ENCODE data around the gene NBEA. TPM values are rescaled to one million over a fixed set of nuclear protein-coding genes. Genes with fewer than 3 reads are reported as not detected.

NBEA gene
- total RNA-seq, 1 donor from 2014 or later, result 10.8 TPM

DNA sequence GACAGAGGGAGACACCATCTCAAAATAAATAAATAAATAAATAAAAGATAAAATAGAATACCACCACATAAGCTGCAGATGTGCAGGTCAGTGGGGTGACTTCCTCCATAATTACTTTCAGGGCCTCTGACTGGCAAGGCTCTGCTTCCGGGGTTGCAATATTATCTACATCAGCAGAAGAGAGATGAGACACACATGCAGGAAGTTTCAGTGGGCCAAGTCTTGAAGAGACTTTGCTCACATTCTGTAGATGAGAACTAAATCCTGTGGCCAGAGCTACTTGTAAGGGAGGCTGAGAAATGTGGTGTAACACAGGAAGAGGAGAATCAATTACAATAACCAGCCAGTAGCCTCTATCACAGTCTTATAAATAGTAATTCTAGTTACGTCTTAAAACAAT, 624.3 kb downstream of the NBEA start:
- H3K4me3 Mint-ChIP-seq, result no peak overlapping the region
- H3K27me3 Mint-ChIP-seq (ENCODE audit: low read depth), result no peaks in the 10 kb centered on the region
- no peak overlapping the region for H3K27ac Mint-ChIP-seq (ENCODE audit: unreplicated experiment)

DNA sequence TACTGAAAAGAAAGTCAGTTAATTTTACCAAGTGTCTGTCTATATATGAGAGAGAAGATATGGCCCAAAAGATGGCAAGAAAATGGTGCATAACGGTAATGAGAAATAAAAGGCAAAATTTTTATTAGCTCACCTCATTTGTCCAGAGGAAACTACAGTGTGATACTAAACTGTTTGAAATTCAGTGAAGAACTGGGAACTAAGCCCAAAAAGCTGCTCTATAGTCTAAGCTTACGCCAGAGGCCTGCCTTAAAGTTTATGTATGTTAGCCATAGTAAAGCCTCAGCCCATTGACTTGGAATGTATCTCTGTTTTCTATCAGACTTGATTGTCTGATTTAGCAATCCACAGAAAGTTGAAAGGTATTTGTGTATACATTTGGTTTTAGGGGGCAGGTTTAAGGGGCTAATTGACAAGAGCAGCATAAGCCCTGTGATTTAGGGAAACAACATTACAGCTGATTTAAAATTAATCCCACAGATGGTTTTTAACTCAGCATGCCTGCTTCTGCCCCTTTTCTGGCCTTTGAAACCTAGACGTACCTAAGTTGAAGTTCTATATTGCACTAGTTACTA, 625.4 kb downstream of the NBEA start:
- Mint-ChIP-seq H3K9me3 (no peaks in the 10 kb centered on the region), H3K27me3 (ENCODE audit: low read depth) (no peaks in the 10 kb centered on the region), H3K36me3 (ENCODE audit: low read depth) (no peaks in the 10 kb centered on the region), H3K27ac (ENCODE audit: unreplicated experiment) (no peak overlapping the region), H3K4me3 (no peak overlapping the region), H3K4me1 (peaks cover 6% of the 10 kb centered on the region)
- DNase-seq (ENCODE audit: low read depth, low spot score), result no peak
- TF ChIP-seq, protein P1, sequence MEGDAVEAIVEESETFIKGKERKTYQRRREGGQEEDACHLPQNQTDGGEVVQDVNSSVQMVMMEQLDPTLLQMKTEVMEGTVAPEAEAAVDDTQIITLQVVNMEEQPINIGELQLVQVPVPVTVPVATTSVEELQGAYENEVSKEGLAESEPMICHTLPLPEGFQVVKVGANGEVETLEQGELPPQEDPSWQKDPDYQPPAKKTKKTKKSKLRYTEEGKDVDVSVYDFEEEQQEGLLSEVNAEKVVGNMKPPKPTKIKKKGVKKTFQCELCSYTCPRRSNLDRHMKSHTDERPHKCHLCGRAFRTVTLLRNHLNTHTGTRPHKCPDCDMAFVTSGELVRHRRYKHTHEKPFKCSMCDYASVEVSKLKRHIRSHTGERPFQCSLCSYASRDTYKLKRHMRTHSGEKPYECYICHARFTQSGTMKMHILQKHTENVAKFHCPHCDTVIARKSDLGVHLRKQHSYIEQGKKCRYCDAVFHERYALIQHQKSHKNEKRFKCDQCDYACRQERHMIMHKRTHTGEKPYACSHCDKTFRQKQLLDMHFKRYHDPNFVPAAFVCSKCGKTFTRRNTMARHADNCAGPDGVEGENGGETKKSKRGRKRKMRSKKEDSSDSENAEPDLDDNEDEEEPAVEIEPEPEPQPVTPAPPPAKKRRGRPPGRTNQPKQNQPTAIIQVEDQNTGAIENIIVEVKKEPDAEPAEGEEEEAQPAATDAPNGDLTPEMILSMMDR (conservative IDR thresholded peaks at IDR 0.05), result no peak

More for the DNA sequence above, 624.3 kb downstream of the NBEA start:
- TF ChIP-seq, protein P1 (conservative IDR thresholded peaks at IDR 0.05), result no peak
- no peaks in the 10 kb centered on the region for H3K9me3 Mint-ChIP-seq
- no peaks in the 10 kb centered on the region for H3K4me1 Mint-ChIP-seq
- no peaks in the 10 kb centered on the region for H3K36me3 Mint-ChIP-seq (ENCODE audit: low read depth)
- DNase-seq (ENCODE audit: low read depth, low spot score), result no peak

DNA sequence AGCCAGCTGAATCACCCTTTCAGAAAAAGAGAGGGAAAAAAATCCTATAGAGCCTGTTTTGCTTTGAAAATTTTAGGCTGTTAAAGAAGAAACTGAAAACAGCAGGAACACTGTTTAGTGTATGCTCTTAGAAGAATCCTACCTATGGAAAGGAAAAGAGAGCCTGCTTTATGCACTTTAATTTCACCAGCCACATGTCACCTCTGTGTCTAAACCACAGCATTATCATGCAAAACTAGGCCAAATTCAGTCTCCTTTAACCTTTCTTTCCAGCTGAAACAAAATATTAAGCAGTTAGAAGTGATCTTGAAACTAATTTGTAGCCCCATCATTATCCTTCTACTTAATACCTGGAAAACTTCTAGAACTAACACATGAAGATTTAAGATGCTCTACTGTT, 631.6 kb downstream of the NBEA start:
- Mint-ChIP-seq H3K4me3 (no peak overlapping the region), H3K9me3 (no peaks in the 10 kb centered on the region), H3K4me1 (peaks cover 23% of the 10 kb centered on the region), H3K36me3 (ENCODE audit: low read depth) (no peaks in the 10 kb centered on the region), H3K27me3 (ENCODE audit: low read depth) (no peaks in the 10 kb centered on the region), H3K27ac (ENCODE audit: unreplicated experiment) (peak overlapping the region; percentile 28)
- DNase-seq (ENCODE audit: low read depth, low spot score), result no peak
- TF ChIP-seq, protein P1 (conservative IDR thresholded peaks at IDR 0.05), result no peak

DNA sequence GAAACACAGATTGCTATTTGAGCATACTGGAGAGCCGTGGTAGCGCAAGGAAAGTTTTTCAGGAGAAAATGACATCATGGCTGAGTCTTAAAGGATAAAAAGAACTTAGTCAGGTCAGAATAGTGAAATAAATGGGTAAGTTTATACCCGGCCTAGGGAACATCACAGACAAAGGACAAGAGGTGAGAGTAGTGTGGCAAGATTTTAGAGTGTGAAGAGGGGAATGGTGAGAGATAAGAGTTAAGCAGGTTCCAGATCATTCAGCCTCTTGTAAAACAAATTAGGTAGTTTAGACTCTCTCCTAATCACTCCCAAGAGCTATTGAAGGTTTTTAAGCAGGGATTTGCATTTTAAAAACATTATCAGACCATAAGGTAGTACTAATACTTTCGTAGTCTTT, 650.4 kb downstream of the NBEA start:
- TF ChIP-seq, protein P1 (conservative IDR thresholded peaks at IDR 0.05), result no peak
- Mint-ChIP-seq H3K9me3 (no peaks in the 10 kb centered on the region), H3K27ac (ENCODE audit: unreplicated experiment) (no peak overlapping the region), H3K36me3 (ENCODE audit: low read depth) (no peaks in the 10 kb centered on the region), H3K27me3 (ENCODE audit: low read depth) (no peaks in the 10 kb centered on the region), H3K4me1 (no peaks in the 10 kb centered on the region), H3K4me3 (no peak overlapping the region)
- DNase-seq (ENCODE audit: low read depth, low spot score), result no peak

DNA sequence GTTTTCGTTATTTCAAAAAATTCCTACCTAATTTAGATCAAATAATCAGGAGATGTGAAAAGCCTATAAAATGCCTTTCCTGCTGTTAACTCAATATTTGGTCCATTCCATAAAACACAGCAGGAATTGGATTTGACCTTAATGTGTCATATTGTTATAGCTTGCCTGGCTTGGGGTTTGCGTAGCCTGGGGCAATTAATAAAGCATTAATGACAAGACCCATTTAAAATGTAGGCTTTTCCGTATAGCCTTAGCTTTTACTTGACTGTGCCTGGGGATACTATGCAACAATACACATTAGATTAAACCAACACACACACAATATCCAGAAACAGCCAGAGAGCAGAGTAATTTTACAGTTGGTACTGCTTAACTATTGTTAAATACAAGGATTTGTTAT, 651.6 kb downstream of the NBEA start:
- no peaks in the 10 kb centered on the region for H3K36me3 Mint-ChIP-seq (ENCODE audit: low read depth)
- no peaks in the 10 kb centered on the region for H3K27me3 Mint-ChIP-seq (ENCODE audit: low read depth)
- H3K4me1 Mint-ChIP-seq, result peaks cover 4% of the 10 kb centered on the region
- TF ChIP-seq, protein P1 (conservative IDR thresholded peaks at IDR 0.05), result no peak
- H3K9me3 Mint-ChIP-seq, result no peaks in the 10 kb centered on the region
- H3K27ac Mint-ChIP-seq (ENCODE audit: unreplicated experiment), result no peak overlapping the region
- no peak overlapping the region for H3K4me3 Mint-ChIP-seq
- no peak for DNase-seq (ENCODE audit: low read depth, low spot score)
